HCT116 (cell line): ENCODE measurements around the gene TGM4. TPM values are rescaled to one million over a fixed set of nuclear protein-coding genes. Genes with fewer than 3 reads are reported as not detected.
"Not testable (repeated sequence)": the region's sequence is repeated elsewhere in the genome, so short reads cannot be mapped to it uniquely, and the experiment has no call there.

ENCODE experiments used
- ATAC-seq: fragments of 200-7000 bp; cut with Tn5 transposase; 2 replicates; pipeline ENCODE4 v1.9.1; 2020; ENCODE audit warnings: mild to moderate bottlenecking, moderate library complexity
- BruUV-seq: library from RNA; stranded (reverse); fragments of 400-500 nt; replicated peaks from 2 replicates; lab custom pipeline; 2021; lab: Mats Ljungman, UMichigan
- CTCF ChIA-PET: fragments of 300-600 bp; sonication (Branson Sonifier 250); formaldehyde crosslinking; loops from one replicate; lab custom pipeline; 2021; ENCODE audit warnings: antibody characterized with exemption; lab: Charles Lee
- POLR2A ChIA-PET: fragments of 300-600, 350-600 bp; sonication (Branson Sonifier 250); formaldehyde crosslinking; loops from one replicate; lab custom pipeline; 2021; ENCODE audit warnings: antibody characterized with exemption; lab: Charles Lee
- RAD21 ChIA-PET, 2 experiments: fragments of 300-600 bp; sonication (Branson Sonifier 250); formaldehyde crosslinking; loops; one replicate each; lab custom pipeline; 2023; ENCODE audit warnings: low total read pairs in 2 of 2; ENCODE audit not compliant: uncharacterized antibody in 2 of 2, unreplicated experiment in 2 of 2, low non-redundant PET in 1 of 2; lab: Charles Lee
- DNase-seq: peaks from one replicate; pipeline ENCODE4 v3.0.0-alpha.2; 2010; ENCODE audit warnings: low read depth, low spot score
- H2AFZ ChIP-seq: fragments of 200-600 bp; shearing (Covaris generic), sonication (generic); 2 replicates; pipeline ENCODE4 v1.6.1; 2017; ENCODE audit warnings: low read depth, mixed run types, mixed read lengths, antibody characterized with exemption, low read length; ENCODE audit not compliant: poor library complexity, severe bottlenecking
- H3K27ac ChIP-seq: 2 replicates; pipeline ENCODE4 v1.5.1; 2012; ENCODE audit warnings: low read depth, low read length
- H3K27me3 ChIP-seq: fragments of 200-600 bp; sonication (generic); 2 replicates; pipeline ENCODE4 v1.6.1; 2016; ENCODE audit warnings: mixed run types, low read length, mixed read lengths; ENCODE audit not compliant: insufficient read depth
- H3K36me3 ChIP-seq, 2 experiments: fragments of 200-500 bp in 1 of 2; fragments of 200-600 bp in 1 of 2; sonication (Bioruptor generic) in 1 of 2; sonication (generic) in 1 of 2; 2 replicates each; pipeline versions ENCODE4 v1.5.1 to v1.6.1; 2014 to 2016; ENCODE audit warnings: low read length in 2 of 2, inconsistent platforms in 1 of 2, mixed read lengths in 1 of 2, mixed run types in 1 of 2; ENCODE audit not compliant: insufficient read depth in 2 of 2, control insufficient read depth in 1 of 2
- H3K4me1 ChIP-seq, 2 experiments: fragments of 200-600 bp in 1 of 2; sonication (generic) in 1 of 2; 2 replicates each; pipeline versions ENCODE4 v1.5.1 to v1.6.1; 2012 to 2017; ENCODE audit warnings: low read length in 2 of 2, inconsistent platforms in 1 of 2, mild to moderate bottlenecking in 1 of 2, mixed read lengths in 1 of 2, mixed run types in 1 of 2, moderate library complexity in 1 of 2; ENCODE audit not compliant: insufficient read depth in 2 of 2, control insufficient read depth in 1 of 2
- H3K4me2 ChIP-seq: fragments of 200-600 bp; sonication (generic); 2 replicates; pipeline ENCODE4 v1.6.1; 2017; ENCODE audit warnings: mixed run types, low read length, mixed read lengths
- H3K4me3 ChIP-seq, 2 experiments: fragments of 200-600 bp in 1 of 2; sonication (generic) in 1 of 2; replicated peaks in 1 of 2; 2 replicates each; pipeline ENCODE4 v1.5.1; 2011 to 2016; ENCODE audit warnings: low read length in 2 of 2, control low read depth in 1 of 2, low read depth in 1 of 2, mild to moderate bottlenecking in 1 of 2, mixed read lengths in 1 of 2, mixed run types in 1 of 2
- H3K79me2 ChIP-seq: fragments of 200-600 bp; sonication (generic); 2 replicates; pipeline ENCODE4 v1.6.1; 2017; ENCODE audit warnings: mild to moderate bottlenecking, mixed run types, low read length, moderate library complexity, mixed read lengths; ENCODE audit not compliant: insufficient read depth
- H3K9ac ChIP-seq: fragments of 200-600 bp; sonication (generic); 2 replicates; pipeline ENCODE4 v1.6.1; 2016; ENCODE audit warnings: low read length, mixed read lengths
- H3K9me2 ChIP-seq: fragments of 200-600 bp; sonication (generic), shearing (Covaris generic); 2 replicates; pipeline ENCODE4 v1.6.1; 2017; ENCODE audit warnings: mixed run types, mild to moderate bottlenecking, moderate library complexity; ENCODE audit not compliant: insufficient read depth
- H3K9me3 ChIP-seq, 2 experiments: fragments of 200-500 bp in 1 of 2; fragments of 200-600 bp in 1 of 2; sonication (Bioruptor generic) in 1 of 2; sonication (generic) in 1 of 2; 2 replicates each; pipeline ENCODE4 v1.6.1; 2014 to 2017; ENCODE audit warnings: low read length in 2 of 2, mixed read lengths in 2 of 2, inconsistent platforms in 1 of 2, low read depth in 1 of 2, mild to moderate bottlenecking in 1 of 2, mixed run types in 1 of 2, moderate library complexity in 1 of 2; ENCODE audit not compliant: control insufficient read depth in 1 of 2, insufficient read depth in 1 of 2
- H4K20me1 ChIP-seq: fragments of 200-600 bp; sonication (generic), shearing (Covaris generic); 2 replicates; pipeline ENCODE4 v1.6.1; 2017; ENCODE audit warnings: mixed run types, mild to moderate bottlenecking, moderate library complexity; ENCODE audit not compliant: insufficient read depth
- CBX3 ChIP-seq: IDR thresholded peaks from 2 replicates; pipeline ENCODE4 v1.6.1; 2012; ENCODE audit warnings: low read depth
- CEBPB ChIP-seq: IDR thresholded peaks from 2 replicates; pipeline ENCODE4 v1.6.1; 2012; ENCODE audit warnings: low read depth
- CTCF ChIP-seq, 3 experiments: fragments of 200-600 bp in 1 of 3; sonication (generic) in 1 of 3; IDR thresholded peaks in 2 of 3; conservative IDR thresholded peaks in 1 of 3; 2 replicates each; pipeline ENCODE4 v1.5.1; 2012 to 2017; ENCODE audit warnings: low read depth in 2 of 3, low read length in 2 of 3, antibody characterized with exemption in 1 of 3, borderline replicate concordance in 1 of 3, control low read depth in 1 of 3, mild to moderate bottlenecking in 1 of 3, mixed read lengths in 1 of 3, mixed run types in 1 of 3, moderate library complexity in 1 of 3; ENCODE audit not compliant: insufficient read depth in 1 of 3
- EGR1 ChIP-seq: IDR thresholded peaks from 2 replicates; pipeline ENCODE4 v1.6.1; 2012; ENCODE audit warnings: low read depth
- ELF1 ChIP-seq: IDR thresholded peaks from 2 replicates; pipeline ENCODE4 v1.6.1; 2012; ENCODE audit warnings: low read depth, borderline replicate concordance
- EZH2 ChIP-seq: fragments of 200-600 bp; sonication (generic); IDR thresholded peaks from 2 replicates; pipeline ENCODE4 v1.6.1; 2017; ENCODE audit warnings: antibody characterized with exemption, mixed run types
- EZH2phosphoT487 ChIP-seq: fragments of 200-600 bp; IDR thresholded peaks from 2 replicates; pipeline ENCODE4 v1.6.1; 2018; ENCODE audit warnings: antibody characterized with exemption, borderline replicate concordance
- FOSL1 ChIP-seq: IDR thresholded peaks from 2 replicates; pipeline ENCODE4 v1.6.1; 2012; ENCODE audit warnings: low read depth
- POLR2AphosphoS5 ChIP-seq: IDR thresholded peaks from 2 replicates; pipeline ENCODE4 v1.6.1; 2011; ENCODE audit warnings: mild to moderate bottlenecking, low read depth, low read length, moderate library complexity
- RAD21 ChIP-seq: IDR thresholded peaks from 2 replicates; pipeline ENCODE4 v1.6.1; 2012; ENCODE audit warnings: low read depth, mild to moderate bottlenecking
- SRF ChIP-seq: IDR thresholded peaks from 2 replicates; pipeline ENCODE4 v1.6.1; 2012; ENCODE audit warnings: low read depth
- TCF7L2 ChIP-seq: IDR thresholded peaks from 2 replicates; pipeline ENCODE4 v1.7.0; 2011; ENCODE audit warnings: borderline replicate concordance, inconsistent platforms; ENCODE audit not compliant: insufficient read depth, insufficient read length; ENCODE audit errors: extremely low read depth
- ZNF274 ChIP-seq: fragments of 200-500 bp; sonication (Bioruptor generic); IDR thresholded peaks from 2 replicates; pipeline ENCODE4 v1.6.1; 2014; ENCODE audit warnings: mild to moderate bottlenecking, low read depth, low read length, inconsistent platforms
- intact Hi-C: fragments of 100-400 bp; cut with micrococcal nuclease; formaldehyde crosslinking; loops from 2 replicates; pipeline ENCODE4 v1.10.0; 2022
- total RNA-seq: library from RNA; stranded (reverse); gene quantifications from one replicate; pipeline ENCODE4 v1.2.1, GENCODE V29; 2021; ENCODE audit not compliant: unreplicated experiment

The TGM4 gene
- total RNA-seq, 1 experiment from 2014 or later = not detected

GRCh38 chr3:44856663-44857062, 17.7 kb upstream of the TGM4 start:
- peak; percentile 50; the same call in 1 of the 2 replicates for TF ChIP-seq CBX3

GRCh38 chr3:44860117-44860516, 14.3 kb upstream of the TGM4 start:
- ChIA-PET RAD21 (no interaction called here), CTCF (no interaction called here), POLR2A (no interaction called here)
- intact Hi-C loops = no loop called here
- Histone ChIP-seq H3K79me2 (no peaks in the 10 kb centered on the region; the same call in 1 of the 2 replicates), H3K27ac (no peak overlapping the region), H4K20me1 (no peaks in the 10 kb centered on the region), H3K36me3 (peaks cover 0 to 8% of the 10 kb centered on the region in 2 experiments; a peak in 1 of 4 replicates), H3K9me3 (peaks cover 0 to 4% of the 10 kb centered on the region in 2 experiments; a peak in 2 of 4 replicates), H2AFZ (no peak overlapping the region), H3K4me2 (no peak overlapping the region), H3K9me2 (no peaks in the 10 kb centered on the region), H3K9ac (no peak overlapping the region), H3K4me3 (no peak overlapping the region)
- no peak for ATAC-seq
- no peak for DNase-seq
- BruUV-seq = no TSS peak
- TF ChIP-seq SRF (no peak), EZH2phosphoT487 (no peak), POLR2AphosphoS5 (no peak), EGR1 (no peak), RAD21 (no peak), CTCF (IDR thresholded peaks at IDR 0.05 in 2 of 3, conservative IDR thresholded peaks at IDR 0.05 in 1 of 3; ENCODE audit: borderline replicate concordance in 1 of 3, insufficient read depth in 1 of 3, low read depth in 2 of 3, low read length in 2 of 3) (no peak), ELF1 (no peak), CEBPB (no peak), FOSL1 (no peak), ZNF274 (no peak), EZH2 (no peak), TCF7L2 (no peak)
- TF ChIP-seq, all 23 proteins: peak for 0
- H3K27me3 ChIP-seq = no peaks in the 10 kb centered on the region
- H3K4me1 ChIP-seq = peaks cover 9 to 16% of the 10 kb centered on the region in 2 experiments; a peak in 2 of 4 replicates

More at GRCh38 chr3:44856663-44857062, 17.7 kb upstream of the TGM4 start:
- H3K4me2 ChIP-seq, H3K4me1 ChIP-seq, H2AFZ ChIP-seq, POLR2A ChIA-PET, H4K20me1 ChIP-seq, CTCF ChIA-PET, H3K9me3 ChIP-seq, ATAC-seq, RAD21 ChIA-PET, H3K4me3 ChIP-seq, BruUV-seq, H3K27ac ChIP-seq, intact Hi-C loops, H3K9ac ChIP-seq, DNase-seq, H3K27me3 ChIP-seq, H3K9me2 ChIP-seq, H3K79me2 ChIP-seq: not testable (repeated sequence)
- H3K36me3 ChIP-seq = peaks cover 7 to 33% of the 10 kb centered on the region in 2 experiments
